ENCODE data around the gene ARMC5. TPM values are rescaled to one million over a fixed set of nuclear protein-coding genes. Genes with fewer than 3 reads are reported as not detected.

Gene ARMC5
- total RNA-seq (2022; extraction: Qiagen RNA extraction) = 6.7 to 15.2 TPM (median 11.1 TPM) in 5 replicates

GRCh38 chr16:31458844-31459686 is at the start of gene ARMC5:
Gene ARMC5, plus strand, starts transcription at chr16:31459501. Its CDS starts 24 bp downstream, at chr16:31459525.

GRCh38 chr16:31428279-31428597 is 31.1 kb upstream of the ARMC5 start, which contains the start of gene COX6A2:
Gene COX6A2, minus strand, starts transcription at chr16:31428360. Its CDS starts 35 bp downstream, at chr16:31428325.

GRCh38 chr16:31471875-31472708 is 12.8 kb downstream of the ARMC5 start, which contains the start of gene TGFB1I1:
Gene TGFB1I1, plus strand, starts transcription at chr16:31472152. Its CDS starts 37 bp downstream, at chr16:31472189.

GRCh38 chr16:31483081-31483480 is 23.8 kb downstream of the ARMC5 start, which contains the start of gene SLC5A2:
Gene SLC5A2, plus strand, starts transcription at chr16:31483123. Its CDS starts 14 bp downstream, at chr16:31483137.

GRCh38 chr16:31507929-31508705 is 48.8 kb downstream of the ARMC5 start, which contains the start of gene RUSF1:
Gene RUSF1, minus strand, starts transcription at chr16:31508391. Its CDS starts 18 bp downstream, at chr16:31508373.

Other genes starting within 250 kb of the ARMC5 start
- gene TRIM72, start 245.4 kb upstream of the ARMC5 start, total RNA-seq (2022; extraction: Qiagen RNA extraction) = 0.02 to 0.07 TPM (median 0.02 TPM) in 5 replicates
- gene PYDC1, start 242.4 kb upstream of the ARMC5 start, total RNA-seq (2022; extraction: Qiagen RNA extraction) = not detected in 5 replicates
- 1.4 to 2.8 TPM (median 2.4 TPM) in 5 replicates for gene ITGAM, start 199.5 kb upstream of the ARMC5 start, total RNA-seq (2022; extraction: Qiagen RNA extraction)
- gene ITGAX, start 104.3 kb upstream of the ARMC5 start, total RNA-seq (2022; extraction: Qiagen RNA extraction) = 1.1 to 1.9 TPM (median 1.7 TPM) in 5 replicates
- gene ITGAD, start 66.2 kb upstream of the ARMC5 start, total RNA-seq (2022; extraction: Qiagen RNA extraction) = 0.02 TPM in 1 of 5 replicates, not detected in the others
- gene COX6A2, start 31.1 kb upstream of the ARMC5 start, total RNA-seq (2022; extraction: Qiagen RNA extraction) = not detected in 5 replicates
- gene ZNF843, start 16.7 kb upstream of the ARMC5 start, total RNA-seq (2022; extraction: Qiagen RNA extraction) = 0.14 to 0.22 TPM (median 0.14 TPM) in 5 replicates
- 35.9 to 63.4 TPM (median 47.8 TPM) in 5 replicates for gene TGFB1I1, start 12.7 kb downstream of the ARMC5 start, total RNA-seq (2022; extraction: Qiagen RNA extraction)
- gene SLC5A2, start 23.6 kb downstream of the ARMC5 start, total RNA-seq (2022; extraction: Qiagen RNA extraction) = 0.07 to 0.46 TPM (median 0.21 TPM) in 5 replicates
- gene RUSF1, start 48.9 kb downstream of the ARMC5 start, total RNA-seq (2022; extraction: Qiagen RNA extraction) = 39.3 to 57.5 TPM (median 53.3 TPM) in 5 replicates
- gene AHSP, start 68.4 kb downstream of the ARMC5 start, total RNA-seq (2022; extraction: Qiagen RNA extraction) = not detected in 5 replicates